GM18511 (cell line): ENCODE results near the gene OR10D3.
"Not testable (repeated sequence)": the region's sequence is repeated elsewhere in the genome, so short reads cannot be mapped to it uniquely, and the experiment has no call there.

Source experiments
- ATAC-seq: cut with Tn5 transposase; IDR thresholded peaks from one replicate; pipeline ENCODE4 v1.9.1; 2021; ENCODE audit warnings: mild to moderate bottlenecking, moderate library complexity; ENCODE audit not compliant: unreplicated experiment

The OR10D3 gene, protein sequence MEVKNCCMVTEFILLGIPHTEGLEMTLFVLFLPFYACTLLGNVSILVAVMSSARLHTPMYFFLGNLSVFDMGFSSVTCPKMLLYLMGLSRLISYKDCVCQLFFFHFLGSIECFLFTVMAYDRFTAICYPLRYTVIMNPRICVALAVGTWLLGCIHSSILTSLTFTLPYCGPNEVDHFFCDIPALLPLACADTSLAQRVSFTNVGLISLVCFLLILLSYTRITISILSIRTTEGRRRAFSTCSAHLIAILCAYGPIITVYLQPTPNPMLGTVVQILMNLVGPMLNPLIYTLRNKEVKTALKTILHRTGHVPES

DNA sequence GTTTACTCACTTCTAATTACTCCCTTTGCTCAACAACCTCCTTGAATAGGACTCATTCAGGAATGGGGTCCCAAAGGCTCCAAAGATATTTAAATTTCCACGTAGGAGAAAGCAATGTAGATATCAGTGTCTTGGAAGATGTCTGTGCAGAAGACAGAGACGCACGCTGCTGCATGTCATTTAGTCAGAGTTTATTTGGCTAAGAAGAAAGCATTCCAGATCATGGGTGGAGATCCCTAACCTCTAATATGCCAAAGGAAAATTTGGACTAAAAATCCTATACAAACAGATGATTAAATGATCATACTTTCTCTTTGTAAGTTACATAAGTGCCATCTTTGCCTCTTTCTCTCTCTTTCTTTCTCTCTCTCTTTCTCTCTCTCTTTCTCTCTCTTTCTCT, at the start of gene OR10D3:
TSS of gene OR10D3 (plus strand) at position 278 of the 400 bp plus-strand sequence. CDS start 1,925 bp downstream, outside the sequence.
- ATAC-seq, result no peak

DNA sequence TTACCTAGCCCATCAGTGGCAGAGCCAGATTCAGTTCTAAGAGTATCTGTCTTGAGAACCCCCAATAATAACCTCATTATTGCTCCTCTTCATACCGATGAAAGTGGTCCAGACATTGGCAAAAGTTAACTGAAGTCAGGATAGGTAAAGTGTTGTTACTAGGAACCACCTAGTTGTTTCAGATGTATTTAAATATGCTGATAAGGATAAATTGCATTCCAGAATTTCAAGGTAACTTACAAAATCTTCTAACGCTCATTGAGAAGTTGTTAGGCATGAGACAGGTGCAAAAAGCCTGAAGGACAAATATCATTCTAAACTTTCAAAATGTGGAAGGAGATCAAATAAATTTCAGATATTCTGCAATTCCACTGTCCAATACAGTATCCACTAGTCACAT, 40.1 kb upstream of the OR10D3 start:
- ATAC-seq, result no peak

DNA sequence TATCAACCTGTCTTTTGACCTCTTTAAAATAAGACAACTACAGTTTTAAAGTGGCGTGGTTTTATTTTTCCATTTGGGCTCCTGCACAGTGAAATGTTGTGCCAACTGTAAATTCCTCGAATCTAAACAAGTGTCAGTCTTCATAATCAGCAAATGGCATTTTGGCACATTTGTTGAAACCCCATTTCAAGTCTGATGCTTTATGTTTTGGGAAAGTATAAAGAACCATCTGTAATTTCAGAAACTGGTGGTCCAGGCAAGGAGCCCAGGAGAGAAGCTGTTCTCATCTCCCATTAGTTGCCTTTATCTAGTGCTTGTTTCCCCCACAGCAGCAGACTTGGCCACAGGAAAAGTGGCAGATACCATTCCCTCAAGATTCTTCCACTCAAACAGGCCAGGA, 35.2 kb upstream of the OR10D3 start:
- no peak for ATAC-seq

DNA sequence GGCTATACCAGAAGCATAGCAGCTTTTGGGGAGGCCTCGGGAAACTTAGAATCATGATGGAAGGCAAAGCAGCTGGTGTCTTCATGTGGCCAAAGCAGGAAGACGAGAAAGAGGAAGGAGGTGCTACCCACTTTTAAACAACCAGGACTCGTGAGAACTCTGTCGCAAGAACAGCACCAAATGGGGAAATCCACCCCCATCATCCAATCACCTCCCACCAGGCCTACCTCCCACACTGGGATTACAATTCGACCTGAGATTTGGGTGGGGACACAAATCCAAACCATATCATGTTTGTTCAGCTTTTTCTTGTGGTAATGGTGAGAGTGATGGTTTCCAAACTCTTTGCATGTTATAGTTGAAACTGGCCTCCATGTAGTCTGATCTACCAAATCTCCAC, 32.5 kb upstream of the OR10D3 start:
- no peak for ATAC-seq

DNA sequence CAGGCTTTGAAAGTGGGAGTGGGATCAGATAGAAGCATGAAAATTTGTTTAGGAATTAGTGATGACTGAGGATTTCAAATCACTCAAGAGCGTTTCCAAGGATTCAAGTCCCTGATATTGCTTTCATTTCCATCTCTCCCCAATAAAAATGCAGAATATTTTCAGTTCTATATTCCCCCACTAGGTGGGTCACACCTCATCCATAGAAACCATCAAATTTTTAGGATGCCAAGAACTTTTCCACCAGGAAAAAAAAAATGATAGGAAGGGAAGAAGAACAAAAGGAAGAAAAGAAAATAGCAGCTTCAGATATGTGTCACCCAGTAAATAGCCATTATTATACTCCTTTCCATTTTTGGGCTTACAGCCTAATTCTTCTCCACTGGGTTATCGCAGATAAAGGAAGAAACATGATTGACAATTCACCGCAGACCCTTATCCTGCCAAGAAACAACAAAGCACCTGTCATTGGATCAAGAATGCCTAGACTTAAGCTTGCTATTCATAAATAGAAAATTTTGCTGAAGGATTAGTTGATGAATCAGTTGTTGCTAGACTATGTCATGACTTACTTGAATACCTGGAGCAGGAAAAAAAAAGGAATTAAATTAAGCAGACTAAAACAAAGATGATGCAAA, 30.3 kb upstream of the OR10D3 start:
- ATAC-seq, result no peak

DNA sequence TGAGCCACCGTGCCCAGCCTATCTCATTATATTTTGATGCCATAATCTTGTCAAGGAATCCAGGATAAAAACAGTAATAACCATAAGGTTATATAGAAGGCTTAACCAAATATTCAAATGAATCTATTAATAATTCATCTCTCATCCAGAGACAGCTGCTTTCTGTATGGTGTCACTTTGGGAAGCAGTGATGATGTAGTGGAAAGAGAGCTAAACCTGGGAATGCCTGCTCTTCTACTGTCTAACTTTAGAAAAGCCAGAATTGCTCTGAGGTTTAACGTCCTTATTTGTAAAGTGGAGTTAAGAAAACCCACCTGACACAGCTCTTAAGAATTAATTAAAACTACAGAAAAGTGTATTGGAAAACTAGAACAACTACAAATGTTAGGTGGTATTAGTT, 29.3 kb upstream of the OR10D3 start:
- no peak for ATAC-seq

DNA sequence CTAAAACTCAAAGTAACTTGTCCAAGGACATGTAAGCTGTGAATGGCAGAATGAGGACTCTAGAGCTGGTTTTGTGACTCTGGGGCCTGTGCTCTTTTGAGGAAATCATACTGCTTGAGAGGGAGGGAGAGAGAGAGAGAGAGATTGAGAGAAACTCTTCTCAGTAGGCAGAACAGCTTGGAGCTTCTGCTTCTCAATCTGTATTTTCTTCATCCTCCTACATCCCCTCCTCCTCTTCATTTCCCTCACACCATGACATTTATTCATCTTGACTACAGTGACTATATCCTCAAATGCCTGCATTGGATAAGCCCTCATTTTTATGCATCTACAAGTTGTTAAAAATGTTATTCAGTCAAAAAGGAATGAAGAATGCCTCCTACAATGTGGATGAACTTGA, 23.7 kb upstream of the OR10D3 start:
- no peak for ATAC-seq

DNA sequence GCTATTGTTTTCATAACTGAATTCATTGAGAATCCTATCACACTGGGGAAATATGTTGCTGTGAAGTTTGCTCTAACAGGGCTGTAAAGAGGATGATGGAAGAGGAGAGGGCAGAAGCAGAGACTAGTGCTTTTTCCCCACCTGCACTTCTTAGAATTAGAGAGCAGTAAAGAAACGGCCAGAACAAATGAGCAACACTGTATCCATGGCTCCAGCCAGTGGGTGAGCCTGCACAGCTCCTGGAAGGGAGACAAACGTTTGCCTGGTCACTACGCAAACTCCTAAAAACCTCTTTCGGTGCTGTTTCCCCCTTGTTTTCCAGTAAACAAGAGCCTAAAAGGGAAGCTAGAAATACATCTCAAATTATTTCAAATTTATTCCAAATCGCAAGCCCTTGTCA, 22.2 kb upstream of the OR10D3 start:
- no peak for ATAC-seq

DNA sequence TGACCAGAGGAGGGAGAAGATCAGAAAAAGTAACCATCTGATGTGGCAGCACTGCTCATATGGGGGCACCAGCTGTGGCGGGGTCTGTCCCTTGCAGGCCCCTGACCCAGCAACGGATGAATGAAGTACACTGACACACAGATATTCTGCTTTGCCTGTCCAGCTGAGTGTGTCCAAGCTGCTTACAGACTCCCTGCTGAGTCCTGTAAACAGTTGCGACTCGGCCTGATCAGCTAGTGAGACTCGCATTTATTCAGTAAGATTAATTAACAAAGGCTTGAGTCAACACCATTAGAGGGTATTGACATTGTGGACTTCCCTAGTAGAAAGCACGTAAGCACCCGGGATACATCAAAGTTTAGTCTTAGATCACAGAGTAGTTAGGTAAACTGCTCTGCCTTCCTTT, 15.3 kb upstream of the OR10D3 start:
- ATAC-seq, result no peak

DNA sequence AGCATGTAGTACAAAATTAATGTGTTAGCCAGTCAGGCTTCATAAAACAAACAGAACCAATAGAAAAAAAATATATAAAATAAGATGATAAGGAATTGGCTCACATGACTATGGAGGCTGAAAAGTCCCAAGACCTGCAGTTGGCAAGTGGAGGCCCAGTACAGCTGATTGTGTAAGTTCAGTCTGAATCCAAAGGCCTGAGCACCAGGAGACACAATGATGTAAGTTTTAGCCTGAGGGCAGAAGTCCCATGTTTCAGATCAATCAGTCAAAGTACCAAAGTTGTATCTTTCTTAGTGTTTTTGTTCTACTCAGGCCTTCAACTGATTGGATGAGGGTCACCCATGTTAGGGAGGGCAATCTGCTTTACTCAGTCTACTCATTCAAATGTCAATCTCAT, 14.3 kb upstream of the OR10D3 start:
- no peak for ATAC-seq

DNA sequence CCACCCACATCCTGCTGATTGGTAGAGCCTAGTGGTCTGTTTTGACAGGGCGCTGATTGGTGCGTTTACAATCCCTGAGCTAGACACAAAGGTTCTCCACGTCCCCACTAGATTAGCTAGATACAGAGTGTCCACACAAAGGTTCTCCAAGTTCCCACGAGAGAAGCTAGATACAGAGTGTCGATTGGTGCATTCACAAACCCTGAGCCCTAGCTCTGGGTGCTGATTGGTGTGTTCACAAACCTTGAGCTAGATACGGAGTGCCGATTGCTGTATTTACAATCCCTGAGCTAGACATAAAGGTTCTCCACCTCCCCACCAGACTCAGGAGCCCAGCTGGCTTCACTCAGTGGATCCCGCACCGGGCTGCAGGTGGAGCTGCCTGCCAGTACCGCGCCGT, 12.8 kb upstream of the OR10D3 start:
- not testable (repeated sequence) for ATAC-seq

DNA sequence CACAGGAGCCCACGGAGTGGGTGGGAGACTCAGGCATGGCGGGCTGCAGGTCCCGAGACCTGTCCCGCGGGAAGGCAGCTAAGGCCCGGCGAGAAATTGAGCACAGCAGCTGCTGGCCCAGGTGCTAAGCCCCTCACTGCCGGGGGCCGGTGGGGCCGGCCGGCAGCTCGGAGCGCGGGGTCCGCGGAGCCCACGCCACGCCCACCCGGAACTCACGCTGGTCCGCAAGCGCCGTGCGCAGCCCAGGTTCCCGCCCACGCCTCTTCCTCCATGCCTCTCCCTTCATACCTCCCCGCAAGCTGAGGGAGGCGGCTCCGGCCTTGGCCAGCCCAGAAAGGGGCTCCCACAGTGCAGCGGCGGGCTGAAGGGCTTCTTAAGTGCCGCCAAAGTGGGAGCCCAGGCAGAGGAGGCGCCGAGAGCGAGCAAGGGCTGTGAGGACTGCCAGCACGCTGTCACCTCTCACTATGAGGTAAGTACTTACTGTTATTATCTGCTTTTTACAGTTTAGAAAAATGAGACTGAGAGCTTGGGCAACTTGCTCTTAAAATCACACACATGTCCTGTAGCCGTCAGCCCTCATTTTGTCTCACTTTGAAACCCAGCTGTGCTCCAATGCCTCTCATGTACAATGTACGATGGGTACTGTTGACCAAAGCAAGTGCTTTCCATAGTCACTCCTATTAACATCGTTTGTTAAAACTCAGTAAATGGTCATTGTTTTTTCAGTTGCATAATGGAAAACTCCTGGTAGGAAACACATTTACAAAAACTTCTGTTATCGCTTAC, 12.2 kb upstream of the OR10D3 start:
- no peak for ATAC-seq

DNA sequence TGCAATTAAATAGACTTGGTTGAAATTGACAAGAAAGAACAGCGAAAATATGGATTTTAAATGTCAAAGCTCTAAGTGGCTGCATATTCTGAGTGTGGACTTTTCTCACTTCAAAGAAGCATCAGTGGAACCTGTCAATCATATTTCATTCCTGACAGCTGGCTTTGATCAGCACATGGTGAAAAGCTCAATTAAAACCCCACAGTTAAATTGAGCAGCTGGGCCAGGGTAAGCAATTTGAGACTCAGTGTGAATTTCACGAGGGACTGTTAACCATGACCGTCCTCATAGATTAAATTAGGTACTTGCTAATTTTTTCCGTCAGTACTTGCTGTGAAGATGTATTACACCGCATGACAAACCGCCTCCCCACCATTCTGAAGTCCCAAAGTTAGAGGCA, 11.0 kb upstream of the OR10D3 start:
- ATAC-seq, result no peak

DNA sequence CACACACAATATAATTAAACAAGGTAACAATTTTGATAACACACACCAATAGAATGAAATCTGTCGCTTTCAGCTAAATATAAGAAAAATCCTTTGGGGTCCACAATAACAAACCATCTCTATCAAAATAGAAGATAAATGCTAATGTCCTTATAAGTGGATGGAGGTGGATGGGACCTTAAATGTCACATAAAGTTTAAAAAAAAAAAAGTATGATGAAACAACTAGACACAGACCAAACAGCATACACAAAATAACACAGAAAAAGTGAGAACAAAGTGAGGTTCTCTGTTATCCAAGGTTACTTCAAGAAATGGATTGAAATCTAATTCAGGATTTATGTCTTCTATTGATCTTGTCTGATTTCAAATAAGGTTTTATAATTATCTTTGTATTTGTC, 10.5 kb upstream of the OR10D3 start:
- no peak for ATAC-seq

DNA sequence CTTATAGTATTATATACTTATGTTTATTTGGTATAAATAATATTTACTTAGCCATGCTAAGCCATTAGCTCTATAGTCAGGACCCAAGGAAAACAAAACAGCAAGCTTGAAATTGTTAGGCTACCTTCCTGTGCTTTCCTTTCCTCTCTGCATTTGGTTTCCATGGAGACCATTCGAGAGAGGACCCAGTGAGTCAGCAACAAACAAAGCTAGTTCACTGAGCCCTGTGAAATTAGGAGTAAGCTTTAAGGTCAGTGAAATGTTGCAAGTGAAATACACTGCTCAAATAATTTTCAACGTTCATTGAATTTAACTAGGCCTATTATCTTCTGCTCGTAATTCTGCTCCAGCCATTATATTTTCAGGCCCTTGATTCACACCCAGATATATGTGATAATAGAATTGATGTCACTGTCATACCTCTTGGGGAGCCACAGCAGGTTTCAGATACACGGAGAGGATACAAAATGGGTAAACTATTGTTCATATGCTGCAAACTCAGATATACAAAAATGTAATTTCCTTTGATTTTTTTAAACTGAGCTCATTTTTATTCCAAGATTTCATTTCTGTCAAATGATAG, 9.1 kb upstream of the OR10D3 start:
- ATAC-seq, result no peak

DNA sequence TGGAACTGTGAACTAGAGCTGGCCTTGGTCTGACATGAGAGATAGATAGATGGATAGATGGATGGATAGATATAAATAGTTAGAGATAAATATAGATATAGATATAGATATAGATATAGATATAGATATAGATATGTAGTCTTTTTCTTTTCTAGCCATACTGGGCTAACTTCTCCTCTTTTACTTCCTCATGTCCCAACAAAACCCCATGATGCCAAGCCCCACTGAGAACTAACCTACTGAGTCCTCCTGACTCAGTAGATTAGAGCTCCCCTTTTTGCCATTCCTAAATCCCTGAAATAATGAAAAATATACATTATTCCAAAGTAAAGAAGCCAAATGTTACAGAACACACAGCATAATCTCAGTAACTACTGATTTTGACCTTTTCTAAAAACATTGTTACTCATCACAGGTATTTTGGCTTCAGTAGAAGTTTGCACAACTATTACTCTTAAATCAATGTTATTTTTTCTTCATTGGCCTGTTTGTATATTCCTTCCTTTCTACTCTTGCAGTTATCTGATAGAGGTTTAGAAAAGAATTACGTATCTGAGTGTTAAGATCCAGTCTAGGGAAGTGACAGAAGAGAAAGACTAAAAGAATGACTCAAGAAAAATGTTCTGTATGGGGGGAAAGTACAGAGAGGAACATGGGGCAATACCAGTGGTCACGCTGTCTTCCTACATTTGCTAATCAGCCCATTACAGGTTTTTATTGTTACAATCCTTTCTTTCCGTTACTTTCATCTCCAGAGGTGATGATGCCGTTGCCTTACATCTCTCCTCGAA, 6.0 kb upstream of the OR10D3 start:
- no peak for ATAC-seq

DNA sequence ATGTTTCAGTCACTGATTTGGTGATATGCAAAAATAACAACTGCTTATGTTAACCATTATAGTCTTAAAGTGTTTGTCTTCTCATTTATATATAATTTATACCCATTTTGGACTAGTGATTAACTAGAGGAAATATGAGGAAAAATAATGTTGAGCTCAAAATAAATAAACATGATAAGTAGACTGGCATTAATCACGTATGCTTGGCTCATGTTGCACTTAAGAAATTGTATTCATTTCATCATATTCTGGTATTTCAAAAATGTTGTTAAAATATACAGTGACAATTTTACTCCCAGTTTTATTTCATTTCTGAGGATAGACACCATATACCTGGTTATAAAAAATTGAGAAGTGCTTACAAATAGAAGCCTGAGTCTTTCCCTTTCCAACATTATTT, 3.8 kb upstream of the OR10D3 start:
- no peak for ATAC-seq

DNA sequence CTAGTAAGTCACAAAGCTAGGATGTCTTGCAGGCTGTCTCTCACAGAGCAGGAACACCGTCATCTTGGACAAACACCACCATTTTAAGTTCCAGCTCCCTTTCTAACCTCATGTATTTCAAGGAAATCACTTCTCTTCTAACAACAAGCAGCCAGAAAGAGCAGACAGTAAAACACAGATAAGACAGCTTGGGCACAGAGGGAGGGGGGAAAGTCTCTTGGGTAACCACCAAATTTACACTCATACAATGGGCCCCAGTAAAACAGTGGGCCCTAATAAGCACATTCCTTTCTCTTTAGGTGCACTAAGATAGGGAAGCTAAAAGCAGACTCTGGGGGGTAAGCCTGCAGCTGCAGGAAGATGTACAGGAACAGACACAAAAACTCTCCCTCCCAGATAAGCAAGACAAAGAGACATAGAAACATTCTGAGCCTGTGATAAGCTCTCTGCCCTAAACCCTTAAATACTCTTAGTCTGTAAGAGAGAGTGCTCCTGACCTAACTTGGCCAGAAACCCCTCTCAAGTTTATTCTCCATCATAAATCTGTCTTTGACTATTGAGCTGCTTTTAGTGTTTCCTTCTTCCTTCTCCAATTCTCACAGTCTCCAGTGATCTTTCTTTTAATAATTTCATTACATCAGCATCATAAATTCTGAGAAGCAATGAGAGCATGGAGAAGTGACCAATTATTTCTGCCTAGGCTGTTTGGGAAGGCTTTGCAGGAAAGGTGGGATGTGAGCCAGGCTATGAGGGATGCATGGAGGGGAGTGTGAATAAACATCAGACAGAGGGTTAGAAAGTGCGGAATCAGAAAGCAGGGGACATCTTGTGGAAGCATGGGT, 7.4 kb downstream of the OR10D3 start:
- ATAC-seq, result no peak

DNA sequence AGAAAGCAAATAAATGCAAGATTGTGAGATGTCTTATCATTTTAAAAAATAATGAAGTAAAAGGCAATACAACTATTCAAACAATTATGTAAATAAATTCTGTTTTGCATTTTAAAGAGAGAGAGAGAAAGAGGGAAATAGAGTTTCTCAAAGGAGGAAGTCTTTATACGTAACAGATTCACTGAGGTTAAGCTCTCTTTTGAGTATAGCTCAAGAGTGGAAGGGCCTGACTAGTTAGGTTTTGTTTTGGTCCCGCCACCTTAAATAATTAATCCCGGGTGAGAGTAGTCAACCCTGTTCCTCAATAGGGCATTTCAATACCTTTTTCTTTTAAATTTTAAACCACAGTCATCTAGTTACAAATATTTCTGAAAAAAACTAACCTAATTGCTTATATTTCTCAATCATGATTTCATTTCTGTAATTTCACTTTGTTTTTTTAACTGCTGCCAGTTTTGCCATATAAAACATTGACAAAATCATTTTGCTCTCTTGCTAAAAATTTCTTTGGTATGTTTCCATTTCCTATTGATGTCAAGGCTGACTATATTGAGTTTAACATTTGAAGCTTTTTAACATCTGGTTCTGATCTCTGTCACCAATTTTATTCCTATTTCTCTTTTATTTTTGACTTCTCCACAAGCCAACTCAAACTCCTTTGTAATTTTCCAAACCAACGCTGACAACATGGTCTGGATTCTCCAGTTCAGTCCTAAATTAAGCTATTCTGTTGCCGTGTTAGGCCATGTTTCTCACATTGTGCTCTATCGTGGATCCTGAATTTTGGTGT, 10.3 kb downstream of the OR10D3 start:
- ATAC-seq, result peak; percentile 70
